GM19239 (cell line): ENCODE results near the gene MC2R.
"Not testable (repeated sequence)": the region's sequence is repeated elsewhere in the genome, so short reads cannot be mapped to it uniquely, and the experiment has no call there.

Source experiments
- DNase-seq: peaks from one replicate; pipeline ENCODE4 v3.0.0; 2011; ENCODE audit warnings: low spot score; ENCODE audit not compliant: insufficient read length
- FAIRE-seq: peaks from 2 replicates; lab custom pipeline; 2011; peaks lifted over from hg19 to GRCh38; lab: Jason Lieb, UNC

MC2R gene

GRCh38 chr18:13895505-13896033 is 19.8 kb downstream of the MC2R start:
- FAIRE-seq: no peak
- DNase-seq: no peak

- DNase-seq: no peak
- FAIRE-seq: no peak
Observed at GRCh38 chr18:13894531-13894930, 20.8 kb downstream of the MC2R start.

GRCh38 chr18:13893418-13893760 is 21.9 kb downstream of the MC2R start:
- peak; percentile 82 for FAIRE-seq

GRCh38 chr18:13892098-13892497 is 23.2 kb downstream of the MC2R start:
- DNase-seq: no peak
- no peak for FAIRE-seq

More at GRCh38 chr18:13893418-13893760, 21.9 kb downstream of the MC2R start:
- DNase-seq: peak; percentile 60

- no peak for DNase-seq
- no peak for FAIRE-seq
Observed at GRCh38 chr18:13890761-13891361, 24.5 kb downstream of the MC2R start.

- DNase-seq: no peak
- no peak for FAIRE-seq
Observed at GRCh38 chr18:13889671-13890070, 25.7 kb downstream of the MC2R start.

- FAIRE-seq: no peak
- no peak for DNase-seq
Observed at GRCh38 chr18:13888191-13888716, 27.1 kb downstream of the MC2R start.

- no peak for FAIRE-seq
- no peak for DNase-seq
Observed at GRCh38 chr18:13885009-13885408, 30.3 kb downstream of the MC2R start.

GRCh38 chr18:13879937-13880336 is 35.4 kb downstream of the MC2R start:
- no peak for FAIRE-seq
- DNase-seq: no peak

GRCh38 chr18:13879492-13879891 is 35.8 kb downstream of the MC2R start:
- no peak for FAIRE-seq
- DNase-seq: no peak

GRCh38 chr18:13878857-13879256 is 36.5 kb downstream of the MC2R start:
- FAIRE-seq: no peak

GRCh38 chr18:13877157-13877556 is 38.2 kb downstream of the MC2R start:
- FAIRE-seq (no peak), DNase-seq (no peak)

More at GRCh38 chr18:13878857-13879256, 36.5 kb downstream of the MC2R start:
- DNase-seq: no peak

GRCh38 chr18:13874558-13874957 is 40.8 kb downstream of the MC2R start:
- FAIRE-seq: no peak
- no peak for DNase-seq

- DNase-seq: no peak
- FAIRE-seq: no peak
Observed at GRCh38 chr18:13872932-13873331, 42.4 kb downstream of the MC2R start.

- no peak for DNase-seq
- no peak for FAIRE-seq
Observed at GRCh38 chr18:13872373-13872772, 43.0 kb downstream of the MC2R start.

GRCh38 chr18:13871701-13872100 is 43.6 kb downstream of the MC2R start:
- DNase-seq (no peak), FAIRE-seq (no peak)

GRCh38 chr18:13868501-13869271 is 46.6 kb downstream of the MC2R start:
- FAIRE-seq (no peak), DNase-seq (no peak)

GRCh38 chr18:13862898-13863297 is 52.4 kb downstream of the MC2R start:
- not testable (repeated sequence) for DNase-seq, FAIRE-seq

GRCh38 chr18:13849791-13850190 is 65.5 kb downstream of the MC2R start:
- no peak for DNase-seq
- FAIRE-seq: no peak

GRCh38 chr18:13836559-13836958 is 78.8 kb downstream of the MC2R start:
- FAIRE-seq (no peak), DNase-seq (no peak)

- DNase-seq: no peak
- no peak for FAIRE-seq
Observed at GRCh38 chr18:13835202-13835601, 80.1 kb downstream of the MC2R start.
